BLaER1 (cell line): Measurements from ENCODE around the gene CPNE2.

Experiments used
- H3K27ac ChIP-seq: shearing (Covaris generic); formaldehyde crosslinking; 2 replicates; pipeline ENCODE4 v1.8.1; 2022
- H3K27me3 ChIP-seq: shearing (Covaris generic); formaldehyde crosslinking; 2 replicates; pipeline ENCODE4 v1.8.1; 2022
- H3K36me3 ChIP-seq: shearing (Covaris generic); formaldehyde crosslinking; 2 replicates; pipeline ENCODE4 v1.8.1; 2022
- H3K4me1 ChIP-seq: shearing (Covaris generic); formaldehyde crosslinking; 2 replicates; pipeline ENCODE4 v1.8.1; 2022
- H3K4me2 ChIP-seq: shearing (Covaris generic); formaldehyde crosslinking; 2 replicates; pipeline ENCODE4 v1.8.1; 2022
- H3K4me3 ChIP-seq: shearing (Covaris generic); formaldehyde crosslinking; 2 replicates; pipeline ENCODE4 v1.8.1; 2022
- H3K9ac ChIP-seq: shearing (Covaris generic); formaldehyde crosslinking; 2 replicates; pipeline ENCODE4 v1.8.1; 2022
- H3K9me3 ChIP-seq: shearing (Covaris generic); formaldehyde crosslinking; 2 replicates; pipeline ENCODE4 v1.8.1; 2022
- H4K20me1 ChIP-seq: shearing (Covaris generic); formaldehyde crosslinking; 2 replicates; pipeline ENCODE4 v1.8.1; 2022
- Cebpa-rat ChIP-seq: shearing (Covaris generic); IDR thresholded peaks from 2 replicates; pipeline ENCODE4 v1.8.1; 2022

CPNE2 gene

GRCh38 chr16:57196286-57196685 lies 103.9 kb downstream of the CPNE2 start:
- TF ChIP-seq Cebpa-rat: no peak
- H3K27ac ChIP-seq: no peak overlapping the region
- H3K4me2 ChIP-seq: no peak overlapping the region
- H3K9me3 ChIP-seq: peaks cover 15% of the 10 kb centered on the region
- H3K4me3 ChIP-seq: no peak overlapping the region
- peaks cover 45% of the 10 kb centered on the region for H3K36me3 ChIP-seq
- H4K20me1 ChIP-seq: peaks cover 66% of the 10 kb centered on the region
- no peaks in the 10 kb centered on the region for H3K27me3 ChIP-seq
- H3K9ac ChIP-seq: no peak overlapping the region
- H3K4me1 ChIP-seq: no peaks in the 10 kb centered on the region

- H3K4me2 ChIP-seq: no peak overlapping the region
- H3K36me3 ChIP-seq: peaks cover 45% of the 10 kb centered on the region
- no peaks in the 10 kb centered on the region for H3K27me3 ChIP-seq
- peaks cover 15% of the 10 kb centered on the region for H3K9me3 ChIP-seq
- no peak overlapping the region for H3K9ac ChIP-seq
- TF ChIP-seq Cebpa-rat: no peak
- H4K20me1 ChIP-seq: peaks cover 61% of the 10 kb centered on the region
- no peaks in the 10 kb centered on the region for H3K4me1 ChIP-seq
- H3K27ac ChIP-seq: no peak overlapping the region
- no peak overlapping the region for H3K4me3 ChIP-seq
These were observed 104.4 kb downstream of the CPNE2 start for GRCh38 chr16:57196753-57197152.
